GM12892 (cell line): ENCODE results near the gene NGFR.

Source experiments
- POLR2A ChIP-seq: IDR thresholded peaks from 2 replicates; pipeline ENCODE4 v1.6.1; 2011; ENCODE audit warnings: low read depth, low read length, control low read depth
- POLR2AphosphoS5 ChIP-seq: IDR thresholded peaks from 2 replicates; pipeline ENCODE4 v1.6.1; 2011; ENCODE audit warnings: low read depth, low read length, control low read depth
- TAF1 ChIP-seq: IDR thresholded peaks from 2 replicates; pipeline ENCODE4 v1.6.1; 2011; ENCODE audit warnings: low read depth, mild to moderate bottlenecking, control low read depth, low read length, borderline replicate concordance

DNA sequence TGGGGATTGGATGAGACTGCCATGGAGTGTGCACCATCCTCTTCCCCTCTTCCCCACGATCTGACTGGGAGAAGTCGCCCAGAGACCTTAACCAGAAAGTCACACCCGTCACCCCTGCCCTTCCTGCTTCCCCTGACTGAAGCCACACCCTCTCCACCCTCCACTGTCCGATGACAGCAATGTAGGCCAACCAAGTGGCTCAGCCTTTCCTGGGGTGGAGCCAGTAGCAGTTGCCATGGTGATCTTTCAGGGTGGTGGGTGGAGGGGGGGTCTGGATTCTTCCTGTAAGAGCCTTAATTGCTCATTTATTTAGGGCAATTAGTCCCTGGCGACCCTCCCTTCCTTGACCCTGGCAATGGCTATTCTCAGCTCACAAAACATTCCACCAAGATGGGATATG is 42.9 kb upstream of the NGFR start:
- TF ChIP-seq POLR2AphosphoS5 (no peak), TAF1 (no peak), POLR2A (no peak)
